H7 (cell line): ENCODE measurements around the gene CPNE7. TPM values are rescaled to one million over a fixed set of nuclear protein-coding genes. Genes with fewer than 3 reads are reported as not detected.

Experiments
- DNase-seq: peaks from one replicate; pipeline ENCODE4 v3.0.0; 2012
- H3K27me3 ChIP-seq: 2 replicates; pipeline ENCODE4 v1.6.0; 2011; ENCODE audit warnings: mild to moderate bottlenecking, low read length; ENCODE audit not compliant: control insufficient read depth, insufficient read depth
- H3K36me3 ChIP-seq: replicated peaks from 2 replicates; pipeline ENCODE4 v1.5.1; 2011; ENCODE audit warnings: low read length; ENCODE audit not compliant: control insufficient read depth, insufficient read depth
- H3K4me3 ChIP-seq: 2 replicates; pipeline ENCODE4 v1.5.1; 2011; ENCODE audit warnings: low read depth, mild to moderate bottlenecking, control low read depth, low read length, moderate library complexity; ENCODE audit not compliant: insufficient read depth
- total RNA-seq: library from RNA; depleted of rRNA; stranded (reverse); fragments of >200 nt; shearing (Covaris generic); gene quantifications from 2 replicates; pipeline ENCODE4 v1.2.3, GENCODE V29; 2014

The CPNE7 gene
- total RNA-seq, 1 experiment from 2014 or later, result 5.9 TPM

DNA sequence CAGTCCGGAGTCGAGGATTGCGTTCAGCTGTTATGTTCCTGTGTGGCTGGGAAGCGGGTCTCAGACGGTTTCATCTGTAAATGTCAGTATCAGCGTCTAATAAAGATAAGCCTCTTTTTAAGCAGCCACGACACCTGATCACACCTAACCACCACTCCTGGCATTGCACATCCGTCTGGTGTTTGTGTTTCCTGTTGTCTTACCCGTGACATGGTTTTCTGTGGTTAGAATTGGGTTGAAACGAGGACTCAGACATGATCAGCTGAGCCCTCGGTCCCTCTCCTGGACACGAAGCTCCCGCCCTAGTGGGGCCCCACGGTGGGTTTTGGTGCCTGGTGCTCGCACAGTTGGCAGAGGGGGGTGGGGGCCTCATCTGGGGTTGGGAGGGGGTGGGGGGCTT lies 18.3 kb downstream of the CPNE7 start:
- no peaks in the 10 kb centered on the region for H3K27me3 ChIP-seq
- H3K4me3 ChIP-seq, result no peak overlapping the region
- DNase-seq, result peak; percentile 34
- H3K36me3 ChIP-seq, result no peaks in the 10 kb centered on the region; the same call in 1 of the 2 replicates

DNA sequence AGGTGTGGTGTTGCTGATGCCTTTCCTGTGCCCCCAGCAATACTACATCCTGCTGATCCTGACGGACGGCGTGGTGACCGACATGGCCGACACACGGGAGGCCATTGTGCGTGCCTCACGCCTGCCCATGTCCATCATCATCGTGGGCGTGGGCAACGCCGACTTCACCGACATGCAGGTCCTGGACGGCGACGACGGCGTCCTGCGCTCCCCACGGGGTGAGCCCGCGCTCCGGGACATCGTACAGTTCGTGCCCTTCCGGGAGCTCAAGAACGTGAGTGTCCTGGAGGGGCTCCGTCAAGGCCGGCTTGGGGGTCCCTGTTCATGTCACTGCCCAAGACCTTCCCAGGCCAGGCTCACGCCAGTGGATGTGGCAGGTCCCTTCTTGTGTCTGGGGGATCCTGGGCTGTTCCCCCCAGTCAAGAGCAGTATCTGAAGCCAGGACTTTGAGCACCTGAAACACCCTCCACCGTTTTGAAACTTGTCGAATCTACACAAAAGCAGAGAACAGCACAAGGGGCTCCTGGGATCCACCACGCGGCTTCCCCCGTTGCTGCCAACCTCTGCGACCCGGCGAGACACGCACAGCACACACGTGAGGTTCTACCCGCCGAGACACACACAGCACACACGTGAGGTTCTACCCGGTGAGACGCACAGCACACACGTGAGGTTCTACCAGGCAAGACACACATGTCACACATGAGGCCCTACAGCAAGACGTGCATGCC lies 19.9 kb downstream of the CPNE7 start:
- H3K27me3 ChIP-seq, result no peaks in the 10 kb centered on the region
- no peaks in the 10 kb centered on the region for H3K36me3 ChIP-seq
- no peak overlapping the region for H3K4me3 ChIP-seq
- DNase-seq, result no peak

DNA sequence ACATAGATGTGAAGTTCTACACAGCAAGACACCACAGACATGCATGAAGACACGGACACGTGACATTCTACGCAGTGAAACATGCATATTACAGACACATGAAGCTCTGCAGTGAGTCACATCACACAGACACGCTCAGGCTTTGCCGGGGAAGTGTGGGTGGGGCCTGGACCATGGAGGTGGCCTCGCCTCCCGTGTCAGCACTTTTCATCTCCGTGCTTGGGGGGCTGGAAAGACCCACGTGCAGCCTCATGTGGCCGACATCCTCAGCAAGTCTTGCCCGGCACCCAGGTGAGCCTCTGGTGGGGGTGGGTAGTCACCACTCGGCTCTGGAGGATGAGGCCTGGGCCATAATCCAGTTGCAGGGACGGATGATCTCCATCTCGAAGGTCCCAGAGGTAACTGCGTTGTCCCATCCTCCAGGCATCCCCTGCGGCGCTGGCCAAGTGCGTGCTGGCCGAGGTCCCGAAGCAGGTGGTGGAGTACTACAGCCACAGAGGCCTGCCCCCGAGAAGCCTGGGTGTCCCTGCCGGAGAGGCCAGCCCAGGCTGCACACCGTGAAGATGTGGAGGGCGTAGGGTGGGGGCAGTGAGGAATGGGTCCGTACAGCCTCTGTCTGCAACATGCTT lies 20.6 kb downstream of the CPNE7 start:
- Histone ChIP-seq H3K27me3 (no peaks in the 10 kb centered on the region), H3K4me3 (no peak overlapping the region), H3K36me3 (no peaks in the 10 kb centered on the region)
- no peak for DNase-seq

DNA sequence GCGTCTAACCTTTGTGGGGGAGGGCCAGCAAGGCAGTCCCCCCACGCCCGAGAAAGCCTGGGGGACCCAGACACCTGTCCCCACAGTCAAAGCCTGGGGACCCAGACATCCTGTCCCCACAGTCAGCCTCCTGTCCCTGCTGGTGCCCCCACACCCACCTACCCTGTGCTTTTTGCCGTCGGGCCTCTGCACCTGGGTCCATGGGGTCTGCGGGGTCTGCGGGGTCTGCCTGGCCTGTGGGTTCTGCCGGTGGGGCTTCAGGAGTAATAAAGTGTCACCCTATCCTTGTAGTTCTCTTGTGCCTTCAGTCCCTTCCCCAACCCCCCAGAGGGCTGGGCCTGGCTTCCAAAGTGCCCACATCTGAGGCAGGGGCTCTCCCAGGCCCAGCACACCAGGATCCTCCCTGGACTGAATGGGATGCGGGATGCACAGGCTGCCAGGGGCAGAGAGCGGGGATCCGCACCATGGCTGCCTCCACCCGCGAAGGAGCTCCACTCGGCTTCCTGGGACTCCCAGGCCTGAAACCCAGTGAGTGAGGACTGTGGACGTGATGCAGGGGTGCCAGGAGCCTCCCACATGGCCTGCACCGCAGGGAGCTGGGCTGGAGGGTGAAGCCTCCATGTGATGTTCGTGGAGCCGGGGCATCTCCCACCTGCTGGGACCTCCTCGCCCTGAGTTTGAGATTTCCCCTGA lies 21.5 kb downstream of the CPNE7 start:
- no peaks in the 10 kb centered on the region for H3K27me3 ChIP-seq
- DNase-seq, result no peak
- H3K4me3 ChIP-seq, result no peak overlapping the region
- no peaks in the 10 kb centered on the region for H3K36me3 ChIP-seq

DNA sequence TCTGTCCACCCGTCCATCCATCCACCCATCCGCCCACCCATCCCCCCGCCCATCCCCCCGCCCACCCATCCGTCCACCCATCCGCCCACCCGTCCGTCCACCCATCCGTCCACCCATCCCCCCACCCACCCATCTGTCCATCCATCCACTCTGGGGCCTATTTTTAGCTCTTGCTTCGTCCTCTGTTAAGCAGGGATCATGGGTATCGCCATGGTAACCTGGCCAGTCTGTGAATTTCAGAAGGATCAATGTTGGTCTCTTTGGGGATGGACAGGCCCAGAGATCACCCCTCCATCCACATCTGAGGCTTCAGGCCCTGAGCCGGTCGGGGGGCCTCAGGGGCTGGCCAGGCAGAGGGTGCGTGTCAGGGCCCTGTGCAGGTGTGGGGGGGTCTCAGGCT lies 22.6 kb downstream of the CPNE7 start:
- Histone ChIP-seq H3K27me3 (no peaks in the 10 kb centered on the region), H3K4me3 (no peak overlapping the region), H3K36me3 (no peaks in the 10 kb centered on the region)
- no peak for DNase-seq

DNA sequence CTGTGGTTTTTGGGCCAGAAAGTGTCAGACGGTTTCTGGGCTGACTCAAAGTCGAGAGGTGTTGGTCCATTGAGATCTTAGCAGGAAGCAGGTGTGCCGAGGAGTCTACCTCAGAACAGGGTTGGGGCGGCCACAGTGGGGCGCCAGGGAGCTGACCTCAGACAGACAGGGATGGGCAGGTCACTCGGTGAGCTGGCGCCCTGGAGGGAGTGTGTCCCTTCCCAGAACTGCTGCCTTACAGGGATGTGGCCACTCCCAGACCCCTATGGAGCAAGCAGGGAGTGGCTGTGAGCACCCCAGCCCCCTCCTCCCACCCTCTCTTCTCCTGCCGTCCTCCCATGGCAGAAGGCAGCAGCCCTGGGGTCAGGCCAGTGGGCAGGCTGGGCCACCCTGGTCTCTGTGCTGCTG lies 23.9 kb downstream of the CPNE7 start:
- H3K36me3 ChIP-seq, result no peaks in the 10 kb centered on the region
- H3K27me3 ChIP-seq, result no peaks in the 10 kb centered on the region
- H3K4me3 ChIP-seq, result no peak overlapping the region
- DNase-seq, result peak; percentile 92

DNA sequence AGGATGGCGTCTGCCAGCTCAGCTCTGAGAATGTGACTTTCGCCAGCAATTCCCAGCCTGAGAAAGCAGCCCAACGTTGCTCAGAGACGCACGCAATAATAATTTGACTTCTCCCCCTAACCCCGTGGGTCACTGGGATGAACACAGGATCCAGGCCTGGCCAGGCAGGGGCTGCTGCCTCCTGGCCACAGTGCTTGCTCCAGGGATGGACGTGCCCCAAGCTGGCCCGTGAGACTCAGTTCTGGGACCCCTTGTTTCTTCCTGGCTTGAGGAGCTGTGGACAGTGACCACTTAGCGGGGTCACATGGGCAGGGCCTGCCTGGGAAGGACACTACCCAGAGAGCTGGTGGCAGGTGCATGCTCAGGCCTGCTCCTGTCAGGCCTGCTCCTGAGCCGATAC lies 24.3 kb downstream of the CPNE7 start:
- no peak for DNase-seq
- no peak overlapping the region for H3K4me3 ChIP-seq

DNA sequence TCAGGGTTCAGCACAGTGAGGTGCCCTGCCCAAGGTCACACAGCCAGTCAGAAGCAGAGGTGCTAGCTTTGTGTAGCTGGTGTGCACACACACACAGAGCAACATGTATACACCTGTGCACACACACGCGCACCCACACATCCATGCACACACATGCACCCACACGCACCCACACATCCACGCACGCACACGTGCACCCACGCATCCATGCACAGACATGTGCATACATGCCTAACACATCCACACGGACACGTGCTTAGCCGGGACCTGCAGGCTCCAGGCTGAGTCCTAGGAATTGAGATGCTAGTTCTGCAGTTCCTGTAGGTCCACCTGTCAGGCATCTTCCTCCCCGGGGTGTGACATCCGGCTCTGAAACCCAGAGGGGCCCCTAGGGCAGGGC lies 24.9 kb downstream of the CPNE7 start:
- H3K4me3 ChIP-seq, result no peak overlapping the region
- H3K36me3 ChIP-seq, result no peaks in the 10 kb centered on the region
- no peak for DNase-seq
- H3K27me3 ChIP-seq, result no peaks in the 10 kb centered on the region

More for the DNA sequence above, 24.3 kb downstream of the CPNE7 start:
- no peaks in the 10 kb centered on the region for H3K36me3 ChIP-seq
- H3K27me3 ChIP-seq, result no peaks in the 10 kb centered on the region

DNA sequence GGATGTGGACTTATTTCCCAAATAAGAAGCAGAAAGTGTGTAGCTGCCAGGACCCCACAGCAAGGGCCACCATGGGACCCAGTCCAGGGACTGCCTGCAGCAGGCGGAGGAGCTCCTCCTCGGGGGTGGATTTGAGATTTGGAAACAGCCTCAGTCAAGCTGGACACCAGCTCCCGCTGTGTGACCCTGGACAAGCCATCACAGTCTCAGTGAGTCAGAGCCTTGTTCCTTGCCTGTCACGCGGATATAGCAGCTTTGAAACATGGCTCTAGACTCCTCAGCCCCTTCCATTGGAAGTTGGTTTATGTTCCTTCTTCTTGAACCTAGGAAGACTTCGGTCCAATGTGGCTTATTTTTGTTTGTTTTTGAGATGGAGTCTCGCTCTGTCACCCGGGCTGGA lies 25.4 kb downstream of the CPNE7 start:
- H3K4me3 ChIP-seq, result no peak overlapping the region
- H3K36me3 ChIP-seq, result no peaks in the 10 kb centered on the region
- no peak for DNase-seq
- H3K27me3 ChIP-seq, result no peaks in the 10 kb centered on the region

DNA sequence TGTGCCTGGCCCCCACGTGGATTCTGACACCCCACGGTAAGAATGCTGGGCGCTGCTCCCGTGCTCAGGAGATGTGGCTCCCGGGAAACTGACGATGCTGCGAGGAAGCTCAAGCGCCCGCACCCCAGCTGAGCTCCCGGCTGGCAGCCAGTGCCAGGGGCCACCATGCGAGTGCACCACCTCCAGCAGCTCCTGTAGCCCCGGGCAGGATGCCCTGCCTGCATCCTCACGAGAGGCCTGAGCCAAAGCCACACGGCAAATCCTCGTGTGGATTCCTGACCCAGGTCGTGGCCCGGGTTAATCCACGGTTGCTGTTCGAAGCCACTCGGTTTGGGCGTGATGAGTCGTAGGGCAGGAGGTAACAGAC lies 26.3 kb downstream of the CPNE7 start:
- no peak overlapping the region for H3K4me3 ChIP-seq
- DNase-seq, result no peak
- no peaks in the 10 kb centered on the region for H3K36me3 ChIP-seq
- no peaks in the 10 kb centered on the region for H3K27me3 ChIP-seq

DNA sequence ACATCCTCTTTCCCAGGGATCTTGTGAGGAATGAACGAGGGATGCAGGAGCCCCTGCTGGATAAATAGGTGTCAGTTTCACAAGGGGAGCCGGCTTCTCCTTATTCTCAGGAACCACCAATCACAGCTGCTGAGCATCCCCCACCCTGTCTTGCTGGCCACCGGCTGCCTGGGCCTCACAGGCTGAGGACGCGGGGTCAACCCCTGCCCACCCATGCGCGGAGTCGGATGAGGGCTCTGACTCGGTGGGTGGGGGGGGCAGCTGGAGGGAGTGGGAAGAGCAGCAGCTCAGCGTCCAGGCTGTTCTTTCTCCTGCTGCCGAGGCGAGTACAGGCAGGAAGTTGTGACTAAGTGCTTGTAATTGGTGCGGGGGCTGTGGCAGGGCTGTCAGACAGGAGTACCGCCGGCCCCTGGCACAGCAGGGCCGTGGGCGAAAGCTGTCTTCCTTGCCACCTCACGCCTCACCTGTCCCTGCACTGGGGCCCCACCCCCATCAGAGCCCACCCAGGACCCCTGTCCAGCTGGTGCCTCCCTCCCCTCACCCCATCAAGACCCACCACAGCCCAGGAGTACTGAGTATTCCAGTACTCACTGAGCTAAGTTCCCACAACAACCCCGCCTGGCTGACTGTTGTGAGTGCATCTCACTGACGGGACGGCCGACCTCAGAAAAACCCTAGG lies 26.9 kb downstream of the CPNE7 start:
- no peaks in the 10 kb centered on the region for H3K36me3 ChIP-seq
- no peaks in the 10 kb centered on the region for H3K27me3 ChIP-seq
- no peak overlapping the region for H3K4me3 ChIP-seq
- peak; percentile 92 for DNase-seq

DNA sequence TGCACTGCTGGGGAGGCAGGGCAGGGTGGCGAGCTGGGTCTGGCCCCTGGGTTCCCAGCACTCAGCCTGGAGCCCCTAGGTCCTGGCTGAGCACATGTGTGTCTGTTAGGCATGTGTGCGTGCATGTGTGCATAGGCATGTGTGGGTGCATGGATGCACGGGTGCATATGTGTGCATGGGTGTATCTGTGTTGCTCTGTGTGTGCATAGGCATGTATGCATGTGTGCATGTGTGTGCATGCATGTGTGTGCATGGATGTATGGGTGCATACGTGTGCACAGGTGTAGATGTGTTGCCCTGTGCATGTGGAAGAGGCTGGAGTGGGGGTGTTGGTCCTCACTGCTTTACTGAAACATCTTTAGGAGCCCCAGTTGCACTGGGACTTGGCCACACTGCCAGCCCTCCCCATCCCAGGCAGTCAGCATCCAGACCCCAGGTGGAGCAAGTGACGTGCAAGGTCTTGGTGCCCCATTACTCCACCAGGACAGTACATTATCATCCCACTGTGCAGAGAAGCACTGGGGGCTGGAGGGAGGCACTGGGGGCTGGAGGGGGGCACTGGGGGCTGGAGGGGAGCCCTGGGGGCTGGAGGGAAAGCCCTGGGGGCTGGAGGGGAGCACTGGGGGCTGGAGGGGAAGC lies 27.5 kb downstream of the CPNE7 start:
- Histone ChIP-seq H3K4me3 (no peak overlapping the region), H3K27me3 (no peaks in the 10 kb centered on the region), H3K36me3 (no peaks in the 10 kb centered on the region)
- DNase-seq, result peak; percentile 74

DNA sequence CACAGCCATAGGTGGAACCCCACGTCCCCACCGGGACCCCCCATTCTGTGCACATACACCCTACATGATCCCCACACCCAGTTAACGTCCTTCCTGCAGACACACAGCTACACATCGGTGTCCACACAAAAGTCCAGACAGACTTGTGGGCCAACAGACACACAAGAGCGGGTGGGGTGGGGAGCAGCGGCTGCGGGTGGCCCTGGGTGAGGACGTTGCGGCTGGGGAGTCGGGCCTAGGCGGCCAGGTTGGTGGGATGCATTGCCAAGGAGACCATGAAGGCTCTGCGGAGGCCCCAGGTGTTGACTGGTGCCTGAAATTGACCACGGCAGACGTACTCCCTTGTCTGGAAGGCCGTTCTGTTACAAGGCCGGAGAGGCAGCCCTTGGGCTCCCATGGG lies 29.2 kb downstream of the CPNE7 start:
- no peak for DNase-seq
- Histone ChIP-seq H3K27me3 (no peaks in the 10 kb centered on the region), H3K4me3 (no peak overlapping the region), H3K36me3 (no peaks in the 10 kb centered on the region)

DNA sequence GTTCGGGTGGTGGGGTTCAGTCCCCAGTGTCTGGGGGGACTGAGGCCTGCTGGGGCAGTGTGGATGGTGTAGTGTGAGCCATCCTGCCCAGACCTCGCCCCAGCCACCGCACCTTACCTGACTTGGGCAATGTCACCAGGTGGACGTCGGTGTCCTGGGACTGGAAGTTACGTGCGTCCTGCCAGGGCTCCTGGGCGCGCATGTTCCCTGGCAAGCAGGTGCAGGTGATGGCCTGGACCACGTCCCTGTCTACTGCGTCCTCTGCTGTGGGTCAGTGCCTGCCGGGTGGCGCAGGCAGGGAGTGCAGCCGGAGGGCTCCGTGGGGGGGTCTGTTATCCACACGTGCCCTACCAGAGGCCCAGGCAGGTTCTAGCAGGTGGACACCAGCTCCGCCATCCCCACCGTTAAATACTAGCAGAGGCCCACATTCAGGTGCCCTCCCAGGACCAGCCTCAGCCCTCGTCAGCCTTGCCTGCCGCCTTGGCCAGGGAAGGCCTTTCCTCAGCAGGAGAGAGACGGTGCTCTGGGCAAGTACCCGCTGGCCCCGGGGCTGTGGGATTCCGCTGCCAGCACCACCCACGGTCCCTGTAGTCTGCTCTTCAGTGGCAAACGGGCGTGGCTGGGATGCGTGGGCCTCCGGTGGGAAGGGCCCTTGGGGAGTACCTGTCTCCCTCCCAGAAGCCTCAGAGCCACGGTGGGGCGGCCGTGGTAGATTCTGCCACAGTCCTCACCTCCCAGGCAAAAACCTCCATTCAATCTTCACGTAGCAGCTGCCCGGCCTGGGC lies 29.8 kb downstream of the CPNE7 start:
- no peaks in the 10 kb centered on the region for H3K36me3 ChIP-seq
- no peak overlapping the region for H3K4me3 ChIP-seq
- H3K27me3 ChIP-seq, result no peaks in the 10 kb centered on the region
- no peak for DNase-seq
